GM12873 (cell line): ENCODE measurements around the gene LEFTY1.

Source experiments
- TF ChIP-seq, protein P1 (sequence below): IDR thresholded peaks from 2 replicates; pipeline ENCODE4 v1.5.1; 2012; ENCODE audit warnings: low read depth, mild to moderate bottlenecking, moderate library complexity, low read length, control low read depth; ENCODE audit not compliant: insufficient read depth; ENCODE audit errors: missing control alignments

The LEFTY1 gene

GRCh38 chr1:225872075-225872430, 16.9 kb downstream of the LEFTY1 start:
- TF ChIP-seq, protein P1, sequence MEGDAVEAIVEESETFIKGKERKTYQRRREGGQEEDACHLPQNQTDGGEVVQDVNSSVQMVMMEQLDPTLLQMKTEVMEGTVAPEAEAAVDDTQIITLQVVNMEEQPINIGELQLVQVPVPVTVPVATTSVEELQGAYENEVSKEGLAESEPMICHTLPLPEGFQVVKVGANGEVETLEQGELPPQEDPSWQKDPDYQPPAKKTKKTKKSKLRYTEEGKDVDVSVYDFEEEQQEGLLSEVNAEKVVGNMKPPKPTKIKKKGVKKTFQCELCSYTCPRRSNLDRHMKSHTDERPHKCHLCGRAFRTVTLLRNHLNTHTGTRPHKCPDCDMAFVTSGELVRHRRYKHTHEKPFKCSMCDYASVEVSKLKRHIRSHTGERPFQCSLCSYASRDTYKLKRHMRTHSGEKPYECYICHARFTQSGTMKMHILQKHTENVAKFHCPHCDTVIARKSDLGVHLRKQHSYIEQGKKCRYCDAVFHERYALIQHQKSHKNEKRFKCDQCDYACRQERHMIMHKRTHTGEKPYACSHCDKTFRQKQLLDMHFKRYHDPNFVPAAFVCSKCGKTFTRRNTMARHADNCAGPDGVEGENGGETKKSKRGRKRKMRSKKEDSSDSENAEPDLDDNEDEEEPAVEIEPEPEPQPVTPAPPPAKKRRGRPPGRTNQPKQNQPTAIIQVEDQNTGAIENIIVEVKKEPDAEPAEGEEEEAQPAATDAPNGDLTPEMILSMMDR = no peak

GRCh38 chr1:225871359-225872074, 17.4 kb downstream of the LEFTY1 start:
- TF ChIP-seq, protein P1 = no peak

DNA sequence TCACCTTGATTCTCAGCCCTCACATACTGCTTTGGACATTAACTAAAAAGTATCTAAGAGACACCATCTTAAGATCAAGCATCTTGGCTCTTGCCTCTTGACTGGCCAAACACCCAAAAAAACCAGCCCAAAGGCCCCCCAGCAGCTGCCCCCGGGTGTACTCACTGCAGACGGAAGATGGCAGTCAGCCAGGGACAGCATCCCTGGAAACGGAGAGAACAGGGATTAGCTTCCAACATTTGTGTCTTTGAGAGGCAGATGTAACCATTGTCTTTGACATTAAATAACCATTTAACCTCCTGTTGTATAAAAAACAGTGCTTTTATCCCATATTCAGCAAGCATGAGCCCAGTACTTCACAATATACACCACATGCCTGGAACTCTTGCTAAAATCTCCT, 18.0 kb downstream of the LEFTY1 start:
- TF ChIP-seq, protein P1 = no peak

- TF ChIP-seq, protein P1 = no peak
These were observed 20.2 kb downstream of the LEFTY1 start for GRCh38 chr1:225868631-225869330.

DNA sequence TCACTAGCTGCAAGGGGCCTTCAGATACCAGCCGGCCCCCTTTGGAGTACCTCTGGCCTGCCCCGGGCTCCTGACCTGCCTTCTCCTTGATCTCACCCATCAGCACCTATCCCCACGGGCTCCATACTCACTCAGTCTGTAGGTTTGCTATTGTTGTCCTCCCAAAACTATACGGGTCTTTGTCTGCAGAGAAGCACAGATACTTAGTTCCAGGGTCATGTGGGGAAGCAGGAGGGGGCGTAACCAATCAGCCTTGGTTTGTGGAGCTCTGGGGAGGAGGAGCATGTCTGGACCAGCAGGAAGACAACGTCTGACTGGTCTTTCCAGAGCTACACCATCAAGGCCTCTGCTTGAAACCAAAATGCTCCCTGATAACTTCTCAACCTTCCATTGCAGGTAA, 22.0 kb downstream of the LEFTY1 start:
- TF ChIP-seq, protein P1 = no peak

- TF ChIP-seq, protein P1 = no peak
These were observed 22.7 kb downstream of the LEFTY1 start for GRCh38 chr1:225866061-225866837.

- TF ChIP-seq, protein P1 = no peak
These were observed 23.4 kb downstream of the LEFTY1 start for GRCh38 chr1:225865514-225865913.
